Smooth muscle cell (in vitro differentiated cells): ENCODE measurements around the gene ATP8A2. TPM values are rescaled to one million over a fixed set of nuclear protein-coding genes. Genes with fewer than 3 reads are reported as not detected.

Experiments
- DNase-seq: peaks from one replicate; lab custom pipeline; 2025; ENCODE audit not compliant: unreplicated experiment; lab: John Stamatoyannopoulos, UW
- H2AFZ ChIP-seq: fragments of 200-600 bp; sonication (generic); 2 replicates; pipeline ENCODE4 v1.6.0; 2016; ENCODE audit warnings: antibody characterized with exemption, low read depth, mild to moderate bottlenecking
- H3F3A ChIP-seq: fragments of 200-600 bp; sonication (generic); 2 replicates; pipeline ENCODE4 v1.6.0; 2017; ENCODE audit warnings: antibody characterized with exemption, low read depth
- H3K27ac ChIP-seq: fragments of 200-600 bp; sonication (generic); 2 replicates; pipeline ENCODE4 v1.5.1; 2016; ENCODE audit warnings: low read depth, mild to moderate bottlenecking
- H3K27me3 ChIP-seq: fragments of 200-600 bp; sonication (generic); 2 replicates; pipeline ENCODE4 v1.6.1; 2016; ENCODE audit warnings: low read depth, mild to moderate bottlenecking
- H3K36me3 ChIP-seq: fragments of 200-600 bp; sonication (generic); 2 replicates; pipeline ENCODE4 v1.5.1; 2016; ENCODE audit warnings: low read depth
- H3K4me1 ChIP-seq: fragments of 200-600 bp; sonication (generic); 2 replicates; pipeline ENCODE4 v1.5.1; 2016; ENCODE audit warnings: low read depth
- H3K4me2 ChIP-seq: fragments of 200-600 bp; sonication (generic); 2 replicates; pipeline ENCODE4 v1.6.0; 2016; ENCODE audit warnings: mild to moderate bottlenecking
- H3K4me3 ChIP-seq: fragments of 200-600 bp; sonication (generic); 2 replicates; pipeline ENCODE4 v1.5.1; 2016; ENCODE audit warnings: mild to moderate bottlenecking
- H3K79me2 ChIP-seq: fragments of 200-600 bp; sonication (generic); 2 replicates; pipeline ENCODE4 v1.6.0; 2016; ENCODE audit warnings: low read depth, mild to moderate bottlenecking
- H3K9ac ChIP-seq: fragments of 200-600 bp; sonication (generic); 2 replicates; pipeline ENCODE4 v1.6.0; 2016; ENCODE audit warnings: low read depth
- H3K9me3 ChIP-seq: fragments of 200-600 bp; sonication (generic); replicated peaks from 2 replicates; pipeline ENCODE4 v1.5.1; 2016; ENCODE audit warnings: low read depth
- H4K20me1 ChIP-seq: fragments of 200-600 bp; sonication (generic); 2 replicates; pipeline ENCODE4 v1.6.0; 2016; ENCODE audit warnings: low read depth
- CTCF ChIP-seq: fragments of 200-600 bp; sonication (generic); IDR thresholded peaks from 2 replicates; pipeline ENCODE4 v1.5.1; 2017; ENCODE audit warnings: borderline replicate concordance, mild to moderate bottlenecking, antibody characterized with exemption; ENCODE audit not compliant: insufficient read depth, poor library complexity, severe bottlenecking
- WGBS: methylation state at CpG from one replicate; pipeline ENCODE4 v1.1.7; 2016; ENCODE audit warnings: low lambda C conversion rate; 5-methylcytosine and 5-hydroxymethylcytosine counted together
- polyA plus RNA-seq: library from polyadenylated mRNA; unstranded; fragments of >200 nt; fragmentation: Nextera tagmentation; extraction: Ambion mirVana; gene quantifications from 2 replicates; pipeline ENCODE4 v1.2.1, GENCODE V29; 2016
- total RNA-seq: library from RNA; depleted of rRNA; stranded (reverse); fragments of >200 nt; gene quantifications from 2 replicates; pipeline ENCODE4 v1.2.3, GENCODE V29; 2014

Gene ATP8A2
- total and polyA plus RNA-seq, 2 experiments from 2014 or later = under 0.01 to 0.06 TPM

- Histone ChIP-seq H2AFZ (no peak overlapping the region), H3K9me3 (no peaks in the 10 kb centered on the region), H3K27ac (no peak overlapping the region), H3F3A (no peaks in the 10 kb centered on the region), H3K79me2 (no peaks in the 10 kb centered on the region), H3K27me3 (no peaks in the 10 kb centered on the region), H4K20me1 (no peaks in the 10 kb centered on the region), H3K4me1 (no peaks in the 10 kb centered on the region), H3K9ac (no peak overlapping the region), H3K4me2 (no peak overlapping the region), H3K4me3 (no peak overlapping the region), H3K36me3 (no peaks in the 10 kb centered on the region)
- no peak for TF ChIP-seq CTCF
- no peak for DNase-seq
- 99% methylated on average over 3 of the region's 3 CpGs for WGBS
Observed at GRCh38 chr13:25766576-25766975, 394.8 kb downstream of the ATP8A2 start.

GRCh38 chr13:25766991-25767390, 395.2 kb downstream of the ATP8A2 start:
- Histone ChIP-seq H3K4me3 (no peak overlapping the region), H3F3A (no peaks in the 10 kb centered on the region), H3K27ac (no peak overlapping the region), H3K9me3 (no peaks in the 10 kb centered on the region), H4K20me1 (no peaks in the 10 kb centered on the region), H3K79me2 (no peaks in the 10 kb centered on the region), H3K9ac (no peak overlapping the region), H3K36me3 (no peaks in the 10 kb centered on the region), H3K4me2 (no peak overlapping the region), H2AFZ (no peak overlapping the region), H3K4me1 (no peaks in the 10 kb centered on the region), H3K27me3 (no peaks in the 10 kb centered on the region)
- WGBS = 94% methylated on average over 1 of the region's 1 CpG
- TF ChIP-seq CTCF = no peak
- DNase-seq = no peak

GRCh38 chr13:25768376-25768775, 396.6 kb downstream of the ATP8A2 start:
- Histone ChIP-seq H3F3A (no peaks in the 10 kb centered on the region), H4K20me1 (no peaks in the 10 kb centered on the region), H3K36me3 (no peaks in the 10 kb centered on the region), H3K4me2 (no peak overlapping the region), H3K9ac (no peak overlapping the region), H3K27me3 (no peaks in the 10 kb centered on the region), H3K4me1 (no peaks in the 10 kb centered on the region), H2AFZ (no peak overlapping the region), H3K79me2 (no peaks in the 10 kb centered on the region), H3K9me3 (no peaks in the 10 kb centered on the region), H3K4me3 (no peak overlapping the region), H3K27ac (no peak overlapping the region)
- no peak for TF ChIP-seq CTCF
- no peak for DNase-seq
- WGBS = 84% methylated on average over 4 of the region's 4 CpGs

- Histone ChIP-seq H3K9ac (no peak overlapping the region), H3F3A (no peaks in the 10 kb centered on the region), H3K27me3 (no peaks in the 10 kb centered on the region), H3K4me1 (no peaks in the 10 kb centered on the region), H3K27ac (no peak overlapping the region), H3K36me3 (no peaks in the 10 kb centered on the region), H3K4me3 (no peak overlapping the region), H2AFZ (no peak overlapping the region), H3K79me2 (no peaks in the 10 kb centered on the region), H3K4me2 (no peak overlapping the region), H4K20me1 (no peaks in the 10 kb centered on the region), H3K9me3 (no peaks in the 10 kb centered on the region)
- DNase-seq = no peak
- no peak for TF ChIP-seq CTCF
- 85% methylated on average over 13 of the region's 13 CpGs for WGBS
Observed at GRCh38 chr13:25768838-25769237, 397.1 kb downstream of the ATP8A2 start.
